Upper lobe of left lung (tissue), 4 donors: ENCODE measurements around the gene MMD.

Experiments
- POLR2A ChIP-seq, 4 donors: fragments of 450-650 bp; IDR thresholded peaks; one replicate each; pipeline ENCODE4 v1.5.1; 2016 to 2017; ENCODE audit warnings: antibody characterized with exemption in 4 of 4, mild to moderate bottlenecking in 2 of 4
- POLR2AphosphoS5 ChIP-seq, 2 donors: sonication (generic); formaldehyde crosslinking; IDR thresholded peaks; one replicate each; pipeline ENCODE4 v1.5.1; 2017; ENCODE audit warnings: antibody characterized with exemption in 2 of 2

GRCh38 chr17:55446581-55447205 lies 25.1 kb upstream of the MMD start:
- no peak for TF ChIP-seq POLR2AphosphoS5 (IDR thresholded peaks at IDR 0.05)
- no peak for TF ChIP-seq POLR2A (IDR thresholded peaks at IDR 0.05)
